Ramos (cell line): ENCODE results near the gene GPHA2.

Experiments
- in situ Hi-C: fragments of 300-500 bp; cut with MboI; formaldehyde crosslinking; loops from one replicate; pipeline ENCODE4 v1.14.3; 2022; ENCODE audit warnings: low sequenced_read_pairs; ENCODE audit not compliant: unreplicated experiment

Gene GPHA2

DNA sequence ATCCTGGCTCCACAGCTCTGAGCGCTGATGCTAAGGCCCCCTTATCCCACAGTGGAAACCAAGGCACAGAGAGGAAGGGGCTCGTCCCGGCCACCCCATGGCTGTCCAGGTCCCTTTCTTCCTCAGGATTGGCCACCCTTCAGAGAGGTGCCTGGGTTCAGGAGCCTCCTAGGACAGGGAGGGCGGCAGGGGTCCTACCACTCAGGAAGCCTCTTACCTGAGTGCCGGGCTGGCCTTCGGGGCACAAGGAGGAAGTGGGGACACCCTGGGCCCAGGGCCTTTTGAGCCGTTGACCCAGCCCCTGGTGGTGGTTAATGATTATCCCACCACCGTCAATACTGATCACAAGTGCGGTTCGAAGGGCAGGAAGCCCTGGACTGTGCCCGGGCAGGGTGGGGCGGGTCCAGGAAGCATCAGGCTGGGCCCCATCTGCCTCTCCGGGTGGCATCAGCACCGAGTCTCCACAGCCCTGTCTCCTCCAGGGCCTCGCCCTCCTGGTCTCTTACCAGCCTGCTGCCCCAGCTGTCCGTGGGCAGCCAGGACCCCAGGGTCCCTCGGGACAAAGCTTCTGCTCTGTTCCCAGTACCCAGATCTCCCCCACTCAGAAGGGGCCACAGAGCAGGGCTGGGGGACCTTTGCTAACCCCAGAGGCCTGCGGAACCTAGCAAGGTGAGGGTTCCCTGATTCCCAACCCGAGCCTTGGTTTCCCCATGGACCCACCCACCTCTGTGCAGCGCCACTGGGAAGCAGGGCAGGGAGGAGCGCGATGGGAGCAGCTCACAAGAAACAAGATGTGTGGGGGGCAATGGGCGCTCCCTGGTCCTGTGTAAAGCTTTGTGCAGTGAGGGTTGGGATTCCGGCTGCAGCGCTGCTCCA, 42.3 kb downstream of the GPHA2 start:
- in situ Hi-C loops = loop anchor here (5.0 kb wide), 1 partner anchor 46 kb away; no protein-coding TSS in a partner anchor

DNA sequence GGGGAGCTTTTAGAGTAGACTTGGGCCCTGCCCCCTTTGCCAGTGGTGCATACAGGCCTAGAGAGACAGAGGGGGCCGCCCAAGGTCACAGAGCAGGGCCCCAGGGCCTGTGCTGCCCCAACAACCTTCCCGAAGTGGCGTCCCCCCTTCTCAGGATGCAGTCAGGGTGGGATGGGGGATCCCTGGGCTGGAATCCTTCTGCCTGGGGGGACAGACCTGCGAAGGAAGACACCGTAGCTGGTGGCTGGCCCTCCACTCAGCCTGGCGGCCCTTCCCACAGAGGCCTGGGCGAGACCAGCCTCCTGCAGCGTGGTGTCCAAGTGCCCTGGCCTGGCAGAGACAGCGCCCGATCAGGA, 42.9 kb downstream of the GPHA2 start:
- in situ Hi-C loops = loop anchor here (5.0 kb wide), 1 partner anchor 46 kb away; no protein-coding TSS in a partner anchor

DNA sequence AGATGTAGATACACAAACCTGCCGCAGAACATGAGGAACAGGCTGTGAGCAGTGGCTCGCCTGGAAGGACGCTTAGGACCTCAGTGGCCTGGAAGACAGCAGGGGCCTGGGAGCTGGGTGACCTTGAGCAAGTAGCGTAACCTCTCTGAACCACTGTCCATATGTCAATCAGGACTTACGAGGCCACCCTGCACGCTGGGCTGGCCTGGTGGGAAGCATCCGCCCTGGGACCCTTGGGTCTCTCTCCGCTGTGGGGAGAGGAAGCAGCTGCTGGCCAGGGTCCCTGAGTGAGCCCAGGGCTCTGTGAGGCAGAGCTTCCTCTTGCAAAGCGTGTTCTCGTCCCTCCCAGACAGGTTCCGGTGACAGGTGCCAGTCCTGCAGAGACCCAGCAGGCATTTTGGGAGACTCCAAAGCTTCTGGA, 43.3 kb downstream of the GPHA2 start:
- in situ Hi-C loops = loop anchor here (5.0 kb wide), 1 partner anchor 45 kb away; no protein-coding TSS in a partner anchor

DNA sequence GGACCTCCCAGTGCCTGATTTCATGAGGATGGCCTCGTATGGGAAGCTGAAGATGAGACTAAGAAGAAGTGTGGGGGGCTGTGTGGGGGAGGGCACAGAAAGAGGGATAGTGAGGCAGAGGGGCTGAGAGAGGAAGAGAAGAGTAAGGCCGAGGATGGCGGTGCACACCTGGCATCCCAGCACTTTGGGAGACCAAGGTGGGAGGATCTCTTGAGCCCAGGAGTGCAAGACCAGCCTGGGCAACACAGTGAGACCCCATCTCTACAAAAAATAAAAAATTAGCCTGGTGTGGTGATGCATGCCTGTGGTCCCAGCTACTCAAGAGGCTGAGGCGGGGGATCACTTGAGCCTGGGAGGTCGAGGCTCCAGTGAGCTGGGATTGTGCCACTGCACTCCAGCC, 43.8 kb downstream of the GPHA2 start:
- in situ Hi-C loops = loop anchor here (5.0 kb wide), 1 partner anchor 45 kb away; no protein-coding TSS in a partner anchor

DNA sequence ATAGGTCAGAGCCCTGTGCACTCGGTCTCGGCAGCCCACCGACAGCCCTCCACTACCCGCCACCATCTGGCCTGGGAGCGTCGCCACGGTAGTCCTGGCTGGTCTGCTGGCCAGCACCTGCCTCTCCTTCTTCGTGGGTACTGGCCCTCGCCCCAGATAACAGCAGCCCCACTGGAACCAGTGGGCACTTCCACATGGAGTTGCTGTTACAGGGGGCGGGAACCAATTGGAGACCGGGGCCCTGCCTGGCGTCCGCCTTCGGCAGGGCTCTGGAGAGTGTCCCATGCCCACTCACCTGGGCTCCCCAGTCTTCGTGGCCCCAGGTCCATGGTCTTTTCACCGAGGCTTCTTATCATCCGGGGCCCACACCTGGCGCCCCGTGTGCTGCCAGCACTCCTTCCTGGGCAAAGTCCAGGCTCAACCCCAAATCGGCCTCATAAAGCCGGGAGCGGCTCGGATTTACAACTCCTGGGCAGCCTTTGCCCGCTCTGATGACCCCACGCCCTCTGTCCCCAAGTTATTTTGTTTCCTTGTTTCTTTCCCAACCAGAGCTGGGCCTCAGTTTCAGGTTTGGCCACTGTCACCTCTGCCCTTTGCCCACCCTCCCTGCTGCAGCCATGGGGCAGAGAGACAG, 44.4 kb downstream of the GPHA2 start:
- in situ Hi-C loops = loop anchor here (5.0 kb wide), 1 partner anchor 44 kb away; no protein-coding TSS in a partner anchor

DNA sequence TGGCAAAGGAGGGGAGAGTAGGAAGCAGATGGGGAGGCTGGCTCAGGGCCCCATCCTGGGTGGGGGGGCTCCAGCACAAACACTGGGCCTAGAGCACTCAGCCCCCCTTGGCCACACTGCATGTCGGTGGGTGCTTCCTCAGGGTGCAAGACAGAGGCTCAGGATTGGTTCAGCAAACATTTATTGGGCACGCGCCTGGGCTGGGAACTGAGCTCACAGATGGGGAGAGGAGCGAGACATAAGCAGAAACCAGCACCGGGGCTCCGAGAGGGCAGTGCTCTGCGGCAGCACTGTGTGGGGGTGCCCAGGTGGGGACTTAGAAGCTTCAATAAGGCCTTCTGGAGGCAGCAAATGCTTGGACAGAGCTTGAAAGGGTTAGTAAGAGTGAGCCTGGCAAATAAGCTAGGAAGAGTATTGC, 45.2 kb downstream of the GPHA2 start:
- in situ Hi-C loops = loop anchor here (5.0 kb wide), 1 partner anchor 43 kb away; no protein-coding TSS in a partner anchor

DNA sequence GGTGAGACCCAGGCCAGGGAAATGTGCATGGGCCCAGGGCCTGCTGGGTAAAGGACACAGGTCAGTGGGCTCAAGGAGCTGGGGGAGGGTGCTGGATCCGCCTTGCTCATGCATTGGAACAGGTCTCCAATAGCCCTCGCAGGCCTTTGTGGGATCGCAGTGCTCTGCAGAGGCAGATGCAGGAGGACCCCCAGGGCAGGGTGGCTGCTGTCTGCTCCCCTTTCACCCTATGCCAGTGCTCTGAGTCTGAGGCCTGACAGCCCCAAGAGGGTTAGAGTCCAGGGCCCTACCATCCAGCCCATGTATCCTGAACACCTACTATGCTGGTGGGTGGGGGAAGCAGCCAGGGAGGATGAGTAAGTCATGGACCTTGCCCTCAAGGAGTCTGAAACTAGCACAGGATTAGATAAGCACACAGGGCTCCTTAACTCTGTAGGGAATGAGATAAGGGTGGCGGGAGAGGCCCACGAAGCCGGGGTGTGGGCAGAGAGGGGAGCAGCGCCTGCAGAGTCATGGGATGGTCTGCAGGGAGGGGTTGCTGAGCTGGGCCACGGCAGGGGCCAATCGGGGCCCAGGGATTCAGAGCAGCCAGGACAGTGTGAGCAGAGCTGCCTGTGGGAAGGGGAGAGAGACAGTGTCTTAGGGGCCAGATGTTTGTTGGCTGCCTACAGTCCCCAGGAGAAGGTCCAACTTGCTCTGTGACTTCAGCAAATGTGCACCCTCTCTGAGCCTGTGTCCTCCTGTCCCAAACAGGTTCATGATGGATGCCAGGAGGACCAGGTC, 46.8 kb downstream of the GPHA2 start:
- in situ Hi-C loops = no loop called here

DNA sequence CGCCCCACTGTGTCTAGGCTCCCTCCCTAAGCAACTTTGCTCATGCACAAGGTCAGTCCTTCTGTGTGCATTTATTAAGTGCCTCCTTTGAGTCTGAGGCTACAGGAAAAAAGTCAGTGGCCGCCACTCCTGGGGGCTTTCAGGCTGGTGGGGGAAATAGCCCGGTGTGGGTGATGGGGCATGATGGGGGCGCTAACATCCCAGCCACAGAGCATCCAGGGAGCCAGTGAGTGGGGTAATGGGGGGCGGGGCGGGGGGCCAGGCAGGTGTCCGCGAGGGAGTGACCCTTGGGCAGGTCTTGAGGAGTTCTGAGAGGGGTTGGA, 47.3 kb downstream of the GPHA2 start:
- in situ Hi-C loops = no loop called here

DNA sequence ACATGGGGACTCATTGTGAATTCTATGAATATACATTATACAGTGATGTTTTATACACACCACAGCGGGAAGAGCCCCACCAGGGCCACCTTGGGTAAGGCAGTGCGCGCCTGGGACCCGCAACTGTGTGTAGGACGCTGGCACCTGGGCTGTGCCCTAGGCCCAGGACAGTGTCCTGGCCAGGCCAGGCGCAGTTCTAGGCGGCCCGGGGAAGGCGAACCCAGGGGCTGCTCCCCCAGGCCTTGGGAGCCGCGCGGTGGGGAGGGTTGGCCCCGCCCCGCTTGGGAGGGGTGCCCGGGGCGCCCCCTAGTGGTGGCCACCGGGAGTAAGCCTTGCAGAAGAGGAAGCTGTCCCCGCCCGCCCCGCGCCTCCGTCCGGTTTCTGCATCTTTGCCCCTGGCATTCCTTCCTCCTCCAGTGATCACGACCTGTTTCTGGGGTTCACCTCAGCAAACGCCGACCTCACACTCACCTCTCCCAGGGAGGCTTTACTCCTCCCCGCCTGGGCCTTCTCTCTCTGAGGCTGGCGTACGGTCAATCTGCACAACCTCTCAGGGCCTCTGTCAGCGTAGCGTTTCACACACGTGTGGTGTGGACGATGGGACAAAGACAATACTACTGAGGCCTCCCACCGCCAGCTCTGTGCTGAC, 47.8 kb downstream of the GPHA2 start:
- in situ Hi-C loops = no loop called here

DNA sequence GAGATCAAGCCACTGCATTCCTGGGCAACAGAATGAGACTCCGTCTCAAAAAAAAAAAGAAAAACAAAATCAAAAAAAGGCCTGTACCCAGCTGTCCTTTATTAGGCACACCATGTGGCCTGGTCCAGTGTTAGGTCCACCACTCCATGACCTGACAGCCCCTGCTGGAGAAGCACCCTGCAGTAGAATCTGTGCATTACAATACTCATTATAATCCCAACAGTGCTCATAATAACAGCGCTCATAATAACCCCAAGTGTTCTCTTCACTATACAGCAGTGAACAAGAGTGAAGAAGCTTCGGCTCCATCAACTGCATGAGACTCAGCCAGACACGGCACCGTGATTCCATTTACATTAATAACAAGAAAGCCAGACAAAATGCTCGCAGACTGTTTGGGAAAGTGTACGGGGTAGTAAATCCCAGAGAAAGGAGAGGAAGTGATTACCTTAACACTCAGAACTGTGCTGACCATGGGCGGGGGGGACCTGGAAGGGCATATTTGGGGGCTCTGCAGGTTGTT, 48.4 kb downstream of the GPHA2 start:
- in situ Hi-C loops = no loop called here

DNA sequence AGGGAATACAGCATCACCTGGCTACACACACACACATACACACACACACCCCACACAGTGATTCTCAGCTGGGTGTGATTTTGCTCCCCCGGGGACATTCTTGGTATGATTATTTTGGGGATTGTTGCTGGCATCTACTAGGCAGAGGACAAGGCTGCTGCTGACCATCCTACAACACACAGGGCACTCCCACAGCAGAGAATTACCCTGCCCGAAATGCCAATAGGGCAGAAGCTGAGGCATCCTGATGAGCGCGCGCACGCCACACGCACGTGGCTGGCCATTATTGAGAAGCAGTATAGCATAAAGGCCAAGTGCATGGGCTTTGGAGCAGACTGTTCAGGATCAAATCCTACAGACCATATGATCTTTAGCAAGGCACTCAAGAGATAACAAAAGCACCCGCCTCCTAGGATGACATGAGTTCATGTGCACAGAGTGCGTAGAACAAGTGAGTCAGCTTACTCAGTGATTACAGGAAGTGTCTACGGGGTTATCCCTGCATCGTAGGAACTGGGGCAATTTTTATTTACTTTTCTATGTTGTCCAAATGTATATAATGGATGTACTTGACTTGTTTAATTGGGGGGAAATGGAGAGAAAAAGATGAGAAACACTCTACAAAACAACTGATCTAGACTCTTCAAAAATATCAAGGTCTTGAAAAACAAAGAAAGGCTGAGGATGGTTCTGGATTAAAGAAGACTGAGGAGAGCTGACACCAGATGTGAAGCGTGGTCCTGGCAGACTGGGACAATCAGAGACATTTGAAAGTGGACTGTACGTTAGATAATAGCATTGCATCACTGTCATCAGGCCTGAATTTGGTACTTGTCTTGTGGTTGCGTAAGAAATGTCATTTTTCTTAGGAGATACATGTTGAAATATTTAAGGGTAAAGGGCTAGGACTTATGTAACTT, 50.1 kb downstream of the GPHA2 start:
- in situ Hi-C loops = no loop called here
